Fibroblast of skin of abdomen (primary cell): ENCODE results near the gene UFSP2.

Source experiments
- DNase-seq: peaks from one replicate; pipeline ENCODE4 v3.0.0-alpha.2; 2013

Gene UFSP2

GRCh38 chr4:185426960-185427688, 1.4 kb upstream of the UFSP2 start:
- DNase-seq: no peak

- no peak for DNase-seq
Measured at GRCh38 chr4:185424905-185425646, 688 bp downstream of the UFSP2 start.

- peak; percentile 67 for DNase-seq
Measured at GRCh38 chr4:185421366-185422124, 4.2 kb downstream of the UFSP2 start.

GRCh38 chr4:185416955-185417354, 8.8 kb downstream of the UFSP2 start:
- no peak for DNase-seq

GRCh38 chr4:185412412-185412811, 13.4 kb downstream of the UFSP2 start:
- DNase-seq: no peak

- no peak for DNase-seq
Measured at GRCh38 chr4:185411849-185412248, 13.9 kb downstream of the UFSP2 start.

- DNase-seq: no peak
Measured at GRCh38 chr4:185408432-185408831, 17.3 kb downstream of the UFSP2 start.

GRCh38 chr4:185405296-185405999, 20.3 kb downstream of the UFSP2 start:
- DNase-seq: no peak

- DNase-seq: no peak
Measured at GRCh38 chr4:185404031-185404430, 21.7 kb downstream of the UFSP2 start.

- DNase-seq: no peak
Measured at GRCh38 chr4:185399466-185399865, 26.3 kb downstream of the UFSP2 start.

- no peak for DNase-seq
Measured at GRCh38 chr4:185398618-185399017, 27.1 kb downstream of the UFSP2 start.

- no peak for DNase-seq
Measured at GRCh38 chr4:185396724-185397385, 28.9 kb downstream of the UFSP2 start, which contains the start of gene ANKRD37. TSS of gene ANKRD37 (plus strand) at chr4:185396841. CDS start at chr4:185396924, 83 bp downstream.

GRCh38 chr4:185395956-185396723, 29.6 kb downstream of the UFSP2 start:
- DNase-seq: peak; percentile 99

GRCh38 chr4:185395238-185395955, 30.4 kb downstream of the UFSP2 start, which contains the start of gene LRP2BP:
TSS of gene LRP2BP (minus strand) at chr4:185395924. CDS start at chr4:185378186, 17,738 bp downstream.
- no peak for DNase-seq

GRCh38 chr4:185394568-185395237, 31.1 kb downstream of the UFSP2 start:
- DNase-seq: peak; percentile 35

- no peak for DNase-seq
Measured at GRCh38 chr4:185392156-185392555, 33.6 kb downstream of the UFSP2 start.

- no peak for DNase-seq
Measured at GRCh38 chr4:185390941-185391340, 34.8 kb downstream of the UFSP2 start.

GRCh38 chr4:185387957-185388356, 37.8 kb downstream of the UFSP2 start:
- DNase-seq: no peak

GRCh38 chr4:185384930-185385331, 40.8 kb downstream of the UFSP2 start:
- peak; percentile 13 for DNase-seq

- DNase-seq: no peak
Measured at GRCh38 chr4:185384061-185384460, 41.7 kb downstream of the UFSP2 start.
